H9 (cell line): ENCODE results near the gene SLC7A5. TPM values are rescaled to one million over a fixed set of nuclear protein-coding genes. Genes with fewer than 3 reads are reported as not detected.

ENCODE experiments used
- DNase-seq: peaks from one replicate; pipeline ENCODE4 v3.0.0-alpha.2; 2017
- H2AFZ ChIP-seq: one replicate; pipeline ENCODE4 v1.6.1; 2013; ENCODE audit warnings: mild to moderate bottlenecking, low read length, control low read depth, moderate library complexity
- H2AK5ac ChIP-seq: 2 replicates; pipeline ENCODE4 v1.6.1; 2013; ENCODE audit warnings: low read length, control low read depth, mixed read lengths; ENCODE audit not compliant: insufficient read length
- H2BK120ac ChIP-seq: one replicate; pipeline ENCODE4 v1.6.1; 2013; ENCODE audit warnings: low read depth, mild to moderate bottlenecking, low read length, control low read depth, inconsistent platforms; ENCODE audit not compliant: poor library complexity, severe bottlenecking
- H2BK12ac ChIP-seq: 2 replicates; pipeline ENCODE4 v1.6.1; 2013; ENCODE audit warnings: low read length, control low read depth, mixed read lengths, low read depth; ENCODE audit not compliant: insufficient read length
- H2BK15ac ChIP-seq: 2 replicates; pipeline ENCODE4 v1.6.1; 2013; ENCODE audit warnings: low read depth, low read length, control low read depth
- H2BK20ac ChIP-seq: one replicate; pipeline ENCODE4 v1.6.1; 2013; ENCODE audit warnings: low read depth, mild to moderate bottlenecking, low read length, control low read depth, inconsistent platforms; ENCODE audit not compliant: poor library complexity, severe bottlenecking
- H2BK5ac ChIP-seq: 2 replicates; pipeline ENCODE4 v1.6.1; 2013; ENCODE audit warnings: low read length, control low read depth, mixed read lengths; ENCODE audit not compliant: insufficient read length
- H3K14ac ChIP-seq: 2 replicates; pipeline ENCODE4 v1.6.1; 2013; ENCODE audit warnings: low read length, control low read depth; ENCODE audit not compliant: insufficient read depth
- H3K18ac ChIP-seq: 2 replicates; pipeline ENCODE4 v1.6.1; 2013; ENCODE audit warnings: low read depth, mild to moderate bottlenecking, mixed read lengths, low read length, control low read depth; ENCODE audit not compliant: insufficient read length
- H3K23ac ChIP-seq: 2 replicates; pipeline ENCODE4 v1.6.1; 2013; ENCODE audit warnings: low read length, control low read depth, mixed read lengths, low read depth; ENCODE audit not compliant: insufficient read length
- H3K23me2 ChIP-seq: 2 replicates; pipeline ENCODE4 v1.6.1; 2013; ENCODE audit warnings: low read depth, mild to moderate bottlenecking, mixed read lengths, low read length, control low read depth; ENCODE audit not compliant: insufficient read length, poor library complexity, severe bottlenecking
- H3K27ac ChIP-seq: 2 replicates; pipeline ENCODE4 v1.5.1; 2013; ENCODE audit warnings: low read length, control low read depth, mixed read lengths, low read depth; ENCODE audit not compliant: insufficient read length
- H3K27me3 ChIP-seq: 2 replicates; pipeline ENCODE4 v1.6.1; 2013; ENCODE audit warnings: low read length, control low read depth, inconsistent platforms; ENCODE audit not compliant: insufficient read depth
- H3K4ac ChIP-seq: 2 replicates; pipeline ENCODE4 v1.6.1; 2013; ENCODE audit warnings: low read depth, mild to moderate bottlenecking, control low read depth, inconsistent platforms, low read length, moderate library complexity
- H3K4me1 ChIP-seq: 2 replicates; pipeline ENCODE4 v1.6.1; 2013; ENCODE audit warnings: low read length, control low read depth, inconsistent platforms; ENCODE audit not compliant: insufficient read depth
- H3K4me2 ChIP-seq: 2 replicates; pipeline ENCODE4 v1.6.1; 2013; ENCODE audit warnings: low read length, control low read depth, mixed read lengths; ENCODE audit not compliant: insufficient read length, insufficient read depth
- H3K56ac ChIP-seq: 2 replicates; pipeline ENCODE4 v1.6.1; 2013; ENCODE audit warnings: low read depth, mild to moderate bottlenecking, mixed read lengths, low read length, control low read depth; ENCODE audit not compliant: insufficient read length
- H3K79me1 ChIP-seq: 2 replicates; pipeline ENCODE4 v1.6.1; 2013; ENCODE audit warnings: low read depth, mild to moderate bottlenecking, moderate library complexity, low read length, control low read depth, inconsistent platforms; ENCODE audit not compliant: insufficient read depth, poor library complexity, severe bottlenecking
- H3K79me2 ChIP-seq: 2 replicates; pipeline ENCODE4 v1.6.1; 2013; ENCODE audit warnings: low read length, control low read depth, inconsistent platforms; ENCODE audit not compliant: insufficient read depth
- H3K9ac ChIP-seq: 2 replicates; pipeline ENCODE4 v1.6.1; 2013; ENCODE audit warnings: low read length, control low read depth, mixed read lengths; ENCODE audit not compliant: insufficient read length; ENCODE audit errors: extremely low read depth
- H3K9me3 ChIP-seq: one replicate; pipeline ENCODE4 v1.6.1; 2013; ENCODE audit warnings: low read depth, low read length, inconsistent platforms; ENCODE audit not compliant: control insufficient read depth
- H3T11ph ChIP-seq: one replicate; pipeline ENCODE4 v1.6.1; 2013; ENCODE audit warnings: mild to moderate bottlenecking, low read length, control low read depth, inconsistent platforms
- H4K20me1 ChIP-seq: one replicate; pipeline ENCODE4 v1.6.1; 2013; ENCODE audit not compliant: control insufficient read depth, insufficient read length, insufficient read depth
- H4K5ac ChIP-seq: 2 replicates; pipeline ENCODE4 v1.6.1; 2013; ENCODE audit warnings: low read depth, mild to moderate bottlenecking, mixed read lengths, low read length, control low read depth; ENCODE audit not compliant: insufficient read length
- H4K8ac ChIP-seq: replicated peaks from 2 replicates; pipeline ENCODE4 v1.6.1; 2013; ENCODE audit warnings: low read length, control low read depth, mixed read lengths, low read depth; ENCODE audit not compliant: insufficient read length
- H4K91ac ChIP-seq: 2 replicates; pipeline ENCODE4 v1.6.1; 2013; ENCODE audit warnings: low read depth, mild to moderate bottlenecking, moderate library complexity, mixed read lengths, low read length, control low read depth; ENCODE audit not compliant: insufficient read length
- H3K27ac Mint-ChIP-seq, 3 experiments: 2 replicates in 2 of 3; 3 replicates in 1 of 3; pipeline ENCODE4 v1.8.0; 2020 to 2021; ENCODE audit warnings: mixed read lengths in 3 of 3, mild to moderate bottlenecking in 1 of 3, moderate library complexity in 1 of 3
- H3K27me3 Mint-ChIP-seq: 2 replicates; pipeline ENCODE4 v1.8.0; 2021; ENCODE audit warnings: low read depth, mild to moderate bottlenecking, moderate library complexity, mixed read lengths
- H3K36me3 Mint-ChIP-seq, 3 experiments: 2 replicates in 2 of 3; 3 replicates in 1 of 3; pipeline ENCODE4 v1.8.0; 2020 to 2021; ENCODE audit warnings: low read depth in 3 of 3, mixed read lengths in 3 of 3; ENCODE audit not compliant: insufficient read depth in 1 of 3
- H3K4me1 Mint-ChIP-seq, 2 experiments: 2 replicates each; pipeline ENCODE4 v1.8.0; 2020; ENCODE audit warnings: mixed read lengths in 2 of 2
- H3K4me3 Mint-ChIP-seq, 2 experiments: 2 replicates in 1 of 2; 3 replicates in 1 of 2; pipeline ENCODE4 v1.8.0; 2020 to 2021; ENCODE audit warnings: mild to moderate bottlenecking in 2 of 2, mixed read lengths in 2 of 2, moderate library complexity in 1 of 2
- H3K9me3 Mint-ChIP-seq, 2 experiments: 2 replicates in 1 of 2; 3 replicates in 1 of 2; pipeline ENCODE4 v1.8.0; 2020; ENCODE audit warnings: mild to moderate bottlenecking in 2 of 2, mixed read lengths in 2 of 2, moderate library complexity in 1 of 2
- WGBS: extraction: QIAGEN DNeasy Blood & Tissue Kit; methylation state at CpG from one replicate; pipeline ENCODE4 v1.1.7; 2013; ENCODE audit warnings: missing lambda C conversion rate, low lambda C conversion rate, mixed read lengths; ENCODE audit not compliant: insufficient read length; ENCODE audit errors: extremely low coverage; 5-methylcytosine and 5-hydroxymethylcytosine counted together
- total RNA-seq: library from RNA; stranded (reverse); gene quantifications from 2 replicates; pipeline ENCODE4 v1.2.1, GENCODE V29; 2021
- TF ChIP-seq, protein P1 (sequence below): fragments of 200-600 bp; sonication (generic); conservative IDR thresholded peaks from 3 replicates; pipeline ENCODE4 v1.8.0; 2021; ENCODE audit warnings: antibody characterized with exemption, mild to moderate bottlenecking

SLC7A5 gene
- total RNA-seq, 1 experiment from 2014 or later: 217 TPM

DNA sequence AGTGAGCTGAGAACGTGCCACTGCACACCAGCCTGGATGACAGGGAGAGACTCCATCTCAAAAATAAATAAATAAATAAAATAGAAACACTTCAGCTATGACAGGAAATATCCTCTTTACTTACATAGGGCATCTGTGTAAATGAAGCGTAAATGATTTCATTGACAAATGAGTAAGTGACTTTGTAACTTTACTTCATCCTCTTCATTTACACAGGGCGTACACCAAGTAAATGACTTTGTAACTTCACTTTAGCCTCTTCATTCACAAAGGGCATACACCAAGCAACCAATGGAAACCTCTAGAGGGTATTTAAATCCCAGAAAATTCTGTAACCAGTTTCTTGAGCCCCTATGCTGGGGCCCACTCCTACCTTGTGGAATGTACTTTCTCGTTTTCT lies 87.3 kb downstream of the SLC7A5 start:
- Histone ChIP-seq H2BK12ac (no peak overlapping the region), H4K20me1 (no peaks in the 10 kb centered on the region), H2BK15ac (no peak overlapping the region), H3T11ph (no peak overlapping the region), H3K79me2 (no peaks in the 10 kb centered on the region), H3K4ac (no peak overlapping the region), H3K56ac (no peak overlapping the region), H4K5ac (no peak overlapping the region), H3K14ac (no peak overlapping the region), H3K27ac (no peak overlapping the region), H2BK120ac (no peak overlapping the region), H2BK20ac (no peak overlapping the region), H3K27me3 (no peaks in the 10 kb centered on the region), H2AK5ac (no peak overlapping the region), H3K4me2 (no peak overlapping the region), H3K23ac (no peak overlapping the region), H4K91ac (no peak overlapping the region), H3K4me1 (no peaks in the 10 kb centered on the region; the same call in none of the 2 replicates), H3K79me1 (no peaks in the 10 kb centered on the region), H2AFZ (no peak overlapping the region), H3K9me3 (no peaks in the 10 kb centered on the region), H3K9ac (no peak overlapping the region), H4K8ac (no peak overlapping the region), H2BK5ac (no peak overlapping the region), H3K18ac (no peak overlapping the region), H3K23me2 (no peaks in the 10 kb centered on the region)
- Mint-ChIP-seq H3K27me3 (peaks cover 12% of the 10 kb centered on the region), H3K9me3 (no peaks in the 10 kb centered on the region; a peak in 1 of 5 replicates), H3K27ac (no peak overlapping the region), H3K4me3 (no peak overlapping the region), H3K36me3 (peaks cover 0 to 3% (median 2%) of the 10 kb centered on the region in 3 experiments; a peak in 2 of 7 replicates), H3K4me1 (peaks cover 13 to 22% of the 10 kb centered on the region in 2 experiments)
- WGBS: no CpG with 5 or more reads among the region's 4 CpGs
- TF ChIP-seq, protein P1, sequence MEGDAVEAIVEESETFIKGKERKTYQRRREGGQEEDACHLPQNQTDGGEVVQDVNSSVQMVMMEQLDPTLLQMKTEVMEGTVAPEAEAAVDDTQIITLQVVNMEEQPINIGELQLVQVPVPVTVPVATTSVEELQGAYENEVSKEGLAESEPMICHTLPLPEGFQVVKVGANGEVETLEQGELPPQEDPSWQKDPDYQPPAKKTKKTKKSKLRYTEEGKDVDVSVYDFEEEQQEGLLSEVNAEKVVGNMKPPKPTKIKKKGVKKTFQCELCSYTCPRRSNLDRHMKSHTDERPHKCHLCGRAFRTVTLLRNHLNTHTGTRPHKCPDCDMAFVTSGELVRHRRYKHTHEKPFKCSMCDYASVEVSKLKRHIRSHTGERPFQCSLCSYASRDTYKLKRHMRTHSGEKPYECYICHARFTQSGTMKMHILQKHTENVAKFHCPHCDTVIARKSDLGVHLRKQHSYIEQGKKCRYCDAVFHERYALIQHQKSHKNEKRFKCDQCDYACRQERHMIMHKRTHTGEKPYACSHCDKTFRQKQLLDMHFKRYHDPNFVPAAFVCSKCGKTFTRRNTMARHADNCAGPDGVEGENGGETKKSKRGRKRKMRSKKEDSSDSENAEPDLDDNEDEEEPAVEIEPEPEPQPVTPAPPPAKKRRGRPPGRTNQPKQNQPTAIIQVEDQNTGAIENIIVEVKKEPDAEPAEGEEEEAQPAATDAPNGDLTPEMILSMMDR: no peak
- no peak for DNase-seq
